Putamen (tissue), 1 donor: ENCODE data around the gene HS3ST4.

Experiments used
- DNase-seq: peaks from one replicate; pipeline ENCODE4 v3.0.0-alpha.2; 2016; ENCODE audit warnings: low spot score

HS3ST4 gene

DNA sequence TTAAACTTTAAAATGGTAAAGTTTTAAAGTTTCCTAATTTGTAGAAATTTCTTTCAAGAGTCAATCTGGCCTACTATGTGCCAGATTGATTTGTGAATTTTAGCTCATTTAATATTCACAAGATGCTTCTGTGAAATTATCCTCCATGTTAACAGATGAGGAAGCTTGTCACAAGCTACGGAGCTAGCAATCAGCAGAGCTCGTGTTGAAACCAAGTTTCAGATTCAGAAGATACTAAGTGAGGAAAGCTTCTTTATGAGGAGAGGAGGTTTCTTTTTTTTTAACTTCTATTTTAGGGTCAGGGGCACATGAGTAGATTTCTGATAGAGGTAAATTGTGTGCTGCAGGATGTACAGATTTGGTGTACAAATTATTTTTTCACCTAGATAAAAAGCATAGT, 135.9 kb downstream of the HS3ST4 start:
- DNase-seq, result no peak

- DNase-seq, result no peak
Measured at GRCh38 chr16:25828510-25828909, 136.8 kb downstream of the HS3ST4 start.

DNA sequence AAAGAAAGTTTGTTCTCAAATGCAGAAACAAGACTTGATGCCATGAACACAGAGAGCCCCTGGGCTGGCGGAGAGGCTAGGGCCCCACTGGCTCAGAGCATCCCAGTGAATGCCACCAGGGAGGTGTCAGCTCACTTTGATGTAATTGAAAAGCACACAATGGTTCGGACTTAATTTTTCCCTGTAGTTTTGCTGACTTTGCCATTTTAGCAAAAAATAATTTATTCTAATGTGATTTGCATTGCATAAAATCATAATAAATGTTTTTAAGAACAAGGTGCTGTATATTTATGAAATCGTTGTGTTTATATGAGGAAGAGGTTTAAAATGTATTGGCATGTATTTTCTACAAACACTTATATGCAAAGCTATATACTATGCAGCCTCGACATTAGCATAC, 140.5 kb downstream of the HS3ST4 start:
- DNase-seq, result no peak

DNA sequence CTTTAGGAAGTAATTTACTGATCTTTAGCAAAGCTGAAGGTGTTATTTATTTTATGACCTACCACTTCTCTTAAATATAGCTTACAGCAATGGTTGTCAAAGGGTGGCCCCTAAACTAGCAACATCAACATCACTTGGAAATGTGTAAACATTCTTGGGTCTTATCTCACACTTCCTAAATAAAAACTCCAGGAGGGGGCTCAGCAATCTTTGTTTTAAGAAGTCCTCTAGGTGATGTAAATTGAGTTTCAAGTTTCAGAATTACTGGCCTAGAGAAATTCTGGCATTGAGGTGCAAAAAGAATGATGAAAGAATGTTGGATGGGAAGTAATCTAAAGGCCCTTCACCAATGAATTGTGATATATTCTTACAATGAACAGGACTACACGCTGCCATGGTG, 142.3 kb downstream of the HS3ST4 start:
- DNase-seq, result no peak

- no peak for DNase-seq
Measured at GRCh38 chr16:25835126-25835525, 143.4 kb downstream of the HS3ST4 start.

- peak; percentile 42 for DNase-seq
Measured at GRCh38 chr16:25838724-25839186, 147.0 kb downstream of the HS3ST4 start.

- DNase-seq, result no peak
Measured at GRCh38 chr16:25841761-25842160, 150.0 kb downstream of the HS3ST4 start.

- no peak for DNase-seq
Measured at GRCh38 chr16:25845901-25846300, 154.1 kb downstream of the HS3ST4 start.

DNA sequence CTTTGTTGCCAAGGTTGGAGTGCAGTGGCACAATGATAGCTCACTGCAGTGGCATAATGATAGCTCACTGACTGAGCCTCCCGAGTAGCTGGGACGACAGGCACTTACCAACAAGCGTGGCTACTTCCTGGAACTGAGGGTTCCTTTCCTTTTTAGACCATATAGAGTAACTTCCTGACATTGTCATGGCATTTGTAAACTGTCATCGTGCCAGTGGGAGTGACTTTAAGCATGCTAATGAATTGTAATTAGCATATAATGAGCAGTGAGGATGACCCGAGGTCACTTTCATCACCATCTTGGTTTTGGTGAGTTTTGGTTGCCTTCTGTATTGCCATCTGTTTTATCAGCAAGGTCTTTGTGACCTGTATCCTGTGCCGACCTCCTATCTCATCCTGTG, 162.4 kb downstream of the HS3ST4 start:
- DNase-seq, result no peak

DNA sequence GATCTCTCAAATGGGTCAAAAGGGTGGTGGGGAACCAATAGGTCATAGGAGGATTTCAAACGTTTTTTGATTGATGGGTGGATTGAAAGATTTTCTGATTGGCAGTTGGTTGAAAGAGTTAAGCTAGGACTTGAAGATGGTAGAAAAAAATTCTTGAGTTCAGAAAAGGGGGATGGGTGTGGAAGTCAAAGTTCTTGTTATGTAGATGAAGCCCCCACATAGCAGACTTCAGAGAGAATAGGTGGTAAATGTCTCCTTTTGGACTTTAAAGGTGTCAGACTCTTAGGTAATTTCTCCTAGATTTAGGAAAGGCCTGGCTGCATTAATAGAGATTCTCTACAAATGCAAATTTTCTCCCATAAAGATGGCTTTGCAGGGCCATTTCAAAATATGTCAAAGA, 163.3 kb downstream of the HS3ST4 start:
- no peak for DNase-seq

DNA sequence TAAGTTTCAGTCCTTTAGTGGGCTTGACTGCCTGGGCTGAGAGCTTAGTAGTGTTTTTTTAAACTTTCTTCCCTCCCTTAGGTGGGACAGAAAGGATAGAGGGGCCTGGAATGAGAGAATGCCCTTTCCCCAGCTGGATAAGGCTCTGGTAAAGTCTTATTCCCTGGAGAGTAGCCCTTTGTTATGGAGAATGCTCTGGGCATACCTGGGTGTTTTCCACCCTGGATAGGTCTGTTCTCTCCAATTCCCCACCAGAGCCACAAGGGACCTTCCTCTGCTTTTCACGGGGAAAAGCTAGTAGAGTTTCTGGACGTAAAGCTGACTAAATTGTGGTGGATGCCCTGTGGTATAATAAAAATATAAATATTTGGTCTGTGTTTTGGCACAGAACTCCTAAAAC, 164.1 kb downstream of the HS3ST4 start:
- DNase-seq, result no peak

DNA sequence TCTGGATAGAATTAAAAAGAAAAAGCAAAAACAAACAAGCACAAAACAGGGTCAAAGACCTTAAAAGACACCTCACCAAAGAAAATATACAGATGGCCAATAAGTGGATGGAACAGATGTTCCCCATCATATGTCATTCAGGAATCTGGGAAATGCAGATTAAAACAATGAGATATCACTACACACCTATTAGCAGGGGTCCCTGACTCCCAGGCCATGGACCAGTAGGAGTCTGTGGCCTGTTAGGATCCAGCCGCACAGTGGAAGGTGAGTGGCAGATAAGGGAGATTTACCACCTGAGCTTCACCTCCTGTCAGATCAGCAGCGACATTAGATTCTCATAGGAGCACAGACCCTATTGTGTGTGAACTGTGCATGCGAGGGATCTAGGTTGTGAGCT, 167.9 kb downstream of the HS3ST4 start:
- DNase-seq, result no peak

GRCh38 chr16:25867041-25867440, 175.3 kb downstream of the HS3ST4 start:
- DNase-seq, result no peak

DNA sequence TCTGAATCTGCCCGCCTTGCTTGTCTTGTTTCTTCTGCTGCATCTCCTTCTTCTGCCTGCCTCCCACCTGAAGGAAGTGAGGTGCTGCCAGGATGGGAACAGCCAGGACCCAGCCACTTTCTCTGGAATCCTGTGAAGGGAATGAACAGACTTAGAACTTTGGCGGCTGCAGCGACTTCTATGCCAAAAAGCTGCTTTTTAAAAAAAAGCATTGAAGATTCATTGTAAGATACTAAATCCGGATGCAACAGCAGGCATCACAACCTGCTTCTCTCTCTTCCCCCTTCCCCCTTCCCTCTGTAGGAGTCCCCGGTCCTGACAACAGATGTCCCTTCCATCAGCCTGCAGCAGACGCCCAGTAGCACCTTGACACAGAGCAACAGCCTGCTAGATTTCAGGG, 176.3 kb downstream of the HS3ST4 start:
- DNase-seq, result no peak

- DNase-seq, result no peak
Measured at GRCh38 chr16:25868706-25869370, 177.1 kb downstream of the HS3ST4 start.

- DNase-seq, result no peak
Measured at GRCh38 chr16:25872369-25873070, 180.8 kb downstream of the HS3ST4 start.

DNA sequence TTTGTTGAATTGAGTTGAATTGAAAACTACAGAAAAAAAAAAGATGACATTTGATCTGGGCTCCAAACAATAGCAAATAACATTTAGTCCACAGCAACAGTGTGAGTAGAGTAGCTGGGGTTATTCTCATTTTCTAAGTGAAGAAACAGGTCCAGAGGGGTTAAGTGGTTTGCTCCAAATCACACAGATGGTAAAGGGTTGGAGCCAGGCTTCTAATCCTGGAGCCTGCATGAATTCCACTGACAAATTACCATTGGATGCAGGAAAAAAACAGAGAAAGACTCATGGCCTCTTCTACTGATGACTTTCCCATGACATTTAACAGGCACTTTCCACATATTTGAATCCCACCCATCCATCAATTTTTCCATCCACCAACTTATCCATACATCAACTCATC, 182.4 kb downstream of the HS3ST4 start:
- DNase-seq, result no peak

DNA sequence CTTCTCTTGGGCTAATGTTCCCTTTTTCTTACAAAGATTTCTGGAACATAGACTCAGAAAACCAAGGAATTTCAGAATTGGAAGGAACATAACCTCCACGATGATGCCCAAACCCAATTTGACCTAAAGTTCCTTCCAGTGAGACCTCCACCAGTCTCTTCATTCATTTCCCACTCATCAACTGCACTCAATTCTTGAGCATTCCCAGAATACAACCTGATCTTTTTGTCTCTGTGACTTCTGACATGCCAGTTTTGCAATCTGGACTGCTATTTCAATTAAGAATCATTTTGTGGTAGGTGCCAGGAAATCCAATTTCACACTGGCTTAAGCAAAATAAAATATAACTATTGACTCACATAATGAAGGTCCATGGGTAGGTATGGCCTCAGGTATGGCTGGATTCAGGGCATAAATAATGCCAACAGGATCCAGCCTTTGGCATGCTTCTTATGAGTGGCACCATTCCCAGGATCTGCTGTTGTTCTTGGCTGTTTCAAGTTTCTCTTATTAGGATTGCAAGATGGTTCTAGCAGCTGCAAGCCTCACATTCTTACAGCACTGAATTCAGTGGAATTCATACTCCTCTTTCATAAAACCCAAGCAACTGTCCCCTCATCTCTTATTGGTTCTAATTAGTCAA, 184.3 kb downstream of the HS3ST4 start:
- DNase-seq, result no peak

- DNase-seq, result no peak
Measured at GRCh38 chr16:25877103-25877502, 185.3 kb downstream of the HS3ST4 start.

- peak; percentile 16 for DNase-seq
Measured at GRCh38 chr16:25886598-25886997, 194.8 kb downstream of the HS3ST4 start.

DNA sequence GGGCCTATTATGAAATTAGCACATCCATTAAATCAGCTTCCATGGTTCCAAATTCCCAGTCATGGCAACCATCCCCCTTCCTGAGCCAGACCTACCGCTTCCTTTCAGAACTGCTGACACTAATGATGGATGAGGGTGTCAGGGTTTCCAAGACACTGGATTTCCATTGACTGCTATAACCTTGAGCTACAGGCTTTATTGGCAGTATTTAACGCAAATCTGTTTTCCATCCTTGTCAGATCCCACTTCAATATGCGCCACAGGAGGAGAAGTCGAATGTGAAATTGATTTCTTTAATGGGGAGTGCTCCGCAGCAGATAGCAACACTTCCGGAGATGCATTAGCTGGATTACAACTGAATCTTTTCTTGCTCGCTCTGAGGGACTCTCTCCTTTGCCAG, 197.1 kb downstream of the HS3ST4 start:
- DNase-seq, result no peak

- DNase-seq, result no peak
Measured at GRCh38 chr16:25893332-25893731, 201.6 kb downstream of the HS3ST4 start.

- no peak for DNase-seq
Measured at GRCh38 chr16:25894093-25894492, 202.3 kb downstream of the HS3ST4 start.
